Astrocyte (in vitro differentiated cells and primary cell): ENCODE measurements around the gene LRMDA. TPM values are rescaled to one million over a fixed set of nuclear protein-coding genes. Genes with fewer than 3 reads are reported as not detected.
A peak's percentile ranks its signal among the peaks of the same experiment; 100 is the strongest.

Source experiments
- DNase-seq: peaks from one replicate; pipeline ENCODE4 v3.0.0-alpha.2; 2010; ENCODE audit warnings: low read depth
- FAIRE-seq: peaks from 2 replicates; lab custom pipeline; 2011; peaks lifted over from hg19 to GRCh38; lab: Jason Lieb, UNC
- H2AFZ ChIP-seq: 2 replicates; pipeline ENCODE4 v1.6.0; 2012; ENCODE audit warnings: low read depth, low read length, inconsistent platforms
- H3K27ac ChIP-seq: 2 replicates; pipeline ENCODE4 v1.5.1; 2011; ENCODE audit warnings: low read depth, low read length, inconsistent platforms
- H3K27me3 ChIP-seq: 2 replicates; pipeline ENCODE4 v1.6.0; 2011; ENCODE audit warnings: low read length, inconsistent platforms; ENCODE audit not compliant: insufficient read depth
- H3K36me3 ChIP-seq: 2 replicates; pipeline ENCODE4 v1.5.1; 2011; ENCODE audit warnings: low read length, inconsistent platforms; ENCODE audit not compliant: insufficient read depth
- H3K4me1 ChIP-seq: 2 replicates; pipeline ENCODE4 v1.5.1; 2011; ENCODE audit warnings: low read length, inconsistent platforms; ENCODE audit not compliant: insufficient read depth
- H3K4me2 ChIP-seq: 2 replicates; pipeline ENCODE4 v1.6.0; 2012; ENCODE audit warnings: low read length, inconsistent platforms
- H3K4me3 ChIP-seq: 2 replicates; pipeline ENCODE4 v1.5.1; 2011; ENCODE audit warnings: low read depth, mild to moderate bottlenecking, low read length, inconsistent platforms; ENCODE audit not compliant: insufficient read depth
- H3K79me2 ChIP-seq: 2 replicates; pipeline ENCODE4 v1.6.0; 2012; ENCODE audit warnings: mild to moderate bottlenecking, low read length, inconsistent platforms; ENCODE audit not compliant: insufficient read depth
- H3K9ac ChIP-seq: 2 replicates; pipeline ENCODE4 v1.6.0; 2012; ENCODE audit warnings: mild to moderate bottlenecking, low read length, inconsistent platforms
- H3K9me3 ChIP-seq: 2 replicates; pipeline ENCODE4 v1.5.1; 2012; ENCODE audit warnings: low read depth, mild to moderate bottlenecking, low read length, inconsistent platforms; ENCODE audit not compliant: insufficient read depth
- H4K20me1 ChIP-seq: 2 replicates; pipeline ENCODE4 v1.6.0; 2012; ENCODE audit warnings: low read length, inconsistent platforms; ENCODE audit not compliant: insufficient read depth
- H3K27ac Mint-ChIP-seq: one replicate; pipeline ENCODE4 v1.8.0; 2021; ENCODE audit warnings: mild to moderate bottlenecking, mixed read lengths; ENCODE audit not compliant: unreplicated experiment
- H3K27me3 Mint-ChIP-seq: one replicate; pipeline ENCODE4 v1.8.0; 2021; ENCODE audit warnings: low read depth, mixed read lengths; ENCODE audit not compliant: unreplicated experiment
- H3K36me3 Mint-ChIP-seq: one replicate; pipeline ENCODE4 v1.8.0; 2021; ENCODE audit warnings: low read depth, mixed read lengths; ENCODE audit not compliant: unreplicated experiment
- H3K4me1 Mint-ChIP-seq: one replicate; pipeline ENCODE4 v1.8.0; 2021; ENCODE audit warnings: low read depth, mixed read lengths; ENCODE audit not compliant: unreplicated experiment
- H3K4me3 Mint-ChIP-seq: one replicate; pipeline ENCODE4 v1.8.0; 2021; ENCODE audit warnings: mild to moderate bottlenecking, moderate library complexity, mixed read lengths; ENCODE audit not compliant: unreplicated experiment
- H3K9me3 Mint-ChIP-seq: one replicate; pipeline ENCODE4 v1.8.0; 2021; ENCODE audit warnings: mild to moderate bottlenecking, mixed read lengths; ENCODE audit not compliant: unreplicated experiment
- EZH2 ChIP-seq: IDR thresholded peaks from 2 replicates; pipeline ENCODE4 v1.6.1; 2012; ENCODE audit warnings: mild to moderate bottlenecking, low read length, inconsistent platforms; ENCODE audit not compliant: insufficient read depth
- total RNA-seq: library from RNA; stranded (reverse); gene quantifications from 2 replicates; pipeline ENCODE4 v1.2.1, GENCODE V29; 2021
- TF ChIP-seq, protein P1 (sequence below): IDR thresholded peaks from 2 replicates; pipeline ENCODE4 v1.5.1; 2011; ENCODE audit warnings: low read depth, mild to moderate bottlenecking, inconsistent platforms, low read length, moderate library complexity; ENCODE audit not compliant: insufficient read depth

Gene LRMDA
- total RNA-seq, 1 donor from 2014 or later = 2.7 TPM

GRCh38 chr10:76034353-76035205 is 603.2 kb downstream of the LRMDA start:
- H3K4me1 ChIP-seq = peaks cover 15% of the 10 kb centered on the region
- FAIRE-seq = no peak
- H3K79me2 ChIP-seq = no peaks in the 10 kb centered on the region
- TF ChIP-seq, protein P1, sequence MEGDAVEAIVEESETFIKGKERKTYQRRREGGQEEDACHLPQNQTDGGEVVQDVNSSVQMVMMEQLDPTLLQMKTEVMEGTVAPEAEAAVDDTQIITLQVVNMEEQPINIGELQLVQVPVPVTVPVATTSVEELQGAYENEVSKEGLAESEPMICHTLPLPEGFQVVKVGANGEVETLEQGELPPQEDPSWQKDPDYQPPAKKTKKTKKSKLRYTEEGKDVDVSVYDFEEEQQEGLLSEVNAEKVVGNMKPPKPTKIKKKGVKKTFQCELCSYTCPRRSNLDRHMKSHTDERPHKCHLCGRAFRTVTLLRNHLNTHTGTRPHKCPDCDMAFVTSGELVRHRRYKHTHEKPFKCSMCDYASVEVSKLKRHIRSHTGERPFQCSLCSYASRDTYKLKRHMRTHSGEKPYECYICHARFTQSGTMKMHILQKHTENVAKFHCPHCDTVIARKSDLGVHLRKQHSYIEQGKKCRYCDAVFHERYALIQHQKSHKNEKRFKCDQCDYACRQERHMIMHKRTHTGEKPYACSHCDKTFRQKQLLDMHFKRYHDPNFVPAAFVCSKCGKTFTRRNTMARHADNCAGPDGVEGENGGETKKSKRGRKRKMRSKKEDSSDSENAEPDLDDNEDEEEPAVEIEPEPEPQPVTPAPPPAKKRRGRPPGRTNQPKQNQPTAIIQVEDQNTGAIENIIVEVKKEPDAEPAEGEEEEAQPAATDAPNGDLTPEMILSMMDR = no peak
- TF ChIP-seq EZH2 = no peak
- no peak overlapping the region for H2AFZ ChIP-seq
- peaks cover 9% of the 10 kb centered on the region for H3K27me3 Mint-ChIP-seq
- no peak overlapping the region for H3K4me3 ChIP-seq
- peaks cover 6% of the 10 kb centered on the region for H3K9me3 Mint-ChIP-seq
- H3K36me3 ChIP-seq = no peaks in the 10 kb centered on the region
- H3K9me3 ChIP-seq = no peaks in the 10 kb centered on the region
- H3K4me1 Mint-ChIP-seq = peaks cover 14% of the 10 kb centered on the region
- no peaks in the 10 kb centered on the region for H3K36me3 Mint-ChIP-seq
- H3K27ac Mint-ChIP-seq = no peak overlapping the region
- H3K27me3 ChIP-seq = no peaks in the 10 kb centered on the region
- H3K4me2 ChIP-seq = peak overlapping the region; percentile 72
- no peaks in the 10 kb centered on the region for H4K20me1 ChIP-seq
- no peak overlapping the region for H3K27ac ChIP-seq
- no peak overlapping the region for H3K9ac ChIP-seq
- no peak for DNase-seq
- H3K4me3 Mint-ChIP-seq = no peak overlapping the region

DNA sequence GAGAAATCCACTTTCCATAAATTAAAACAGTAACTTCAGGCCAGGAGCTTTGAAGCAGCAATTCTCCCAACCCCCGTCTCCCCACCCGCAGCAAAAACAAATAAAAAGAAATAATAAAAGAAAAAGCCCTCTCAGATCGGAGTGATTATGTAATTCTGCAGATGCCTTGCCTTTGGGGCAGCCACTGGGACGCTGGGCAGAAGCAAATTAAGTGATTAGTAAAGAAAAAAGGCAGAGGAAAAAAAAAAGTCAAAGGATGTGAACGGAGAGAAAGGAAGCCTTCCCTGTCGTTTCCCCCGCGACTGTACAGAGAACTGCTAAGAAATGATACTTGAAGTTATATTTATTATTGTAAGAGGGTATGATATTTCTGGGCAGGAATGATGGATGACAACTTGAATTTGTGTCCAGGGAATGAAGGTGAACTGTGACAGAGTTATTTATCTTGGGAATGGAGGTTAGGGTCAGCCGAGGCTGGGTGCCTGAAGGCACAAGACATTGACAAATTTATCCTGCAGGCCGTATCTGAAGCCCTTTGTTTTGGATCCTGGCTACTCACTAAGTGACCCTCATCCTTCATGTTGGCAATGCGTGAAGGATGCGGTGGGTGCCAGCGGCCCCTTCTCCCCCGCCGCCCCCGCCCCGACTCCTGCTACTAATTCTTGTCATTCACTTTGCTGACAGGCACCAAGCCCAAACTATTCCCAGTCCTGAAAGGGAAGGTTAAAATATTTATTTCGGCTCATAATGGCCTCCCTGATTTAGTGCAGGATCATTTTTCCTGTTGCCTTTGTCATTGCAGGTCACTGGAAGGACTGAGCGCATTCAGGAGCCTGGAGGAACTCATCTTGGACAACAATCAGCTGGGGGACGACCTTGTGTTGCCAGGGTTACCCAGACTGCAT is 604.0 kb downstream of the LRMDA start:
- no peaks in the 10 kb centered on the region for H4K20me1 ChIP-seq
- no peak overlapping the region for H3K27ac ChIP-seq
- H3K79me2 ChIP-seq = no peaks in the 10 kb centered on the region
- no peak overlapping the region for H3K4me3 ChIP-seq
- DNase-seq (peak; percentile 68), FAIRE-seq (no peak)
- H2AFZ ChIP-seq = no peak overlapping the region
- H3K4me1 Mint-ChIP-seq = peaks cover 14% of the 10 kb centered on the region
- peaks cover 9% of the 10 kb centered on the region for H3K27me3 Mint-ChIP-seq
- TF ChIP-seq, protein P1 = no peak
- TF ChIP-seq EZH2 = no peak
- H3K36me3 ChIP-seq = no peaks in the 10 kb centered on the region
- peak overlapping the region; percentile 66 for H3K4me2 ChIP-seq
- peaks cover 9% of the 10 kb centered on the region for H3K9me3 Mint-ChIP-seq
- H3K4me1 ChIP-seq = peaks cover 15% of the 10 kb centered on the region
- H3K9me3 ChIP-seq = no peaks in the 10 kb centered on the region
- H3K27me3 ChIP-seq = no peaks in the 10 kb centered on the region
- H3K4me3 Mint-ChIP-seq = no peak overlapping the region
- no peak overlapping the region for H3K9ac ChIP-seq
- no peak overlapping the region for H3K27ac Mint-ChIP-seq
- H3K36me3 Mint-ChIP-seq = peaks cover 3% of the 10 kb centered on the region
